ENCODE measurements around the gene DOCK9.

DOCK9 gene

DNA sequence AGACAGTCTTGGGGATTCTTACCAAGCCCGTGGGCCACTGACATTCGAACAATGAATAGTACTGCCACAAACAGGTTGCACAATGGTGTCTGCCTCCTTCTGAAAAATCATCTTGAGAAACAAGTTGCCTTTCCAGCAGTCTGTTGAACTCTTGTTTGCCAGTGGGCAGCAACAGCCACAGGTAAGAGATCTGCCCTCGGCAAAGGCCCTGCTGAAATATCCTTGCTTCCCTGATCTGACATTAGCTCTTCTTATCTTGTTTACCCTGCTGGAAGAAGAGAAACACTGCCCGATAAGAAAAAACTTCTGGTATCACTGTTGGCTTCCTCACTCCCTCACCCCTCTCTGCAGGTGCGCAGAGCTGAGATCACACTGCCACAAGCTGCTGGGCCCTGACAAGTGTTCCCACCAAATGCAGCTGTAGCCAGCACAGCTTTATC is 2.0 kb downstream of the DOCK9 start:
- DNase-seq (ENCODE audit: low read depth in 2 of 2), result no peak

DNA sequence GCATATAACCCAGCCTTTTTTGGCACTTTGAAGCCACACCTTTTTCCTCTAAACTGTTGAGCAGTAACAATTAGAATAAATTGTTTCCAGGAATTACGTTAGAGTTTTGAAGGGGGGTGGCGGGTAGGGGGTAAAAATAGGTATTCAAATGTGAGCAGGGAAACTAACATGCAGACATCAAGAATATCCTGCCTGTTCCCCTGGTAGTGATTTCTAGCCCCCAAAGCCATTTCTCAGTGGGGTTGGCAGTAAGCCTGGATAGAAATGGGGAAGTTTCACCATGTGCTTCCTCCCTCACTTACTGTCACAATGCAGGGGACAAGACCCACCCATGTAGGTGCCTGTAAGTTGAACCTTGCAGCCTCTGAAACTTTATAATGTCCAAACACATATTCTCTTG is 3.8 kb downstream of the DOCK9 start:
- no peak for DNase-seq (ENCODE audit: low read depth in 2 of 2)

DNA sequence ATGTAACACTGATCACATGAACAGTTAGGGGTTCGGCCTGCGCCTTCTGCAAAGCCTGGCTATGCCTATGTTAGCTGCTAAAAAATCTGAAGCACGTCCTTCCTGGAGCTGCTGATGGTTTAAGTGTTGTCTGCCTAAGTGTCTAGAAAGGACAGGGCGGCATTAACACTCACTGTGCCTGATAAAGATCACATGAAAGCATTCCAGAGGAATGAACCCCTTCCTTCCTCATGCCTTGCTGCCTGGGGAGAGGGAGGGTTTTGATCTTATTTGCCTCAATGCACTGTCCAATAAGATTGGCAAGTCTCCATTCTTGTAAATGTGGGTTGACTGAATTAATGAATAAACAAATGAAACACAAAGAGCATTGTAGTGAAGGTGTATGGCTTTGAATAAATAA is 5.2 kb downstream of the DOCK9 start:
- DNase-seq (ENCODE audit: low read depth in 2 of 2), result no peak

DNA sequence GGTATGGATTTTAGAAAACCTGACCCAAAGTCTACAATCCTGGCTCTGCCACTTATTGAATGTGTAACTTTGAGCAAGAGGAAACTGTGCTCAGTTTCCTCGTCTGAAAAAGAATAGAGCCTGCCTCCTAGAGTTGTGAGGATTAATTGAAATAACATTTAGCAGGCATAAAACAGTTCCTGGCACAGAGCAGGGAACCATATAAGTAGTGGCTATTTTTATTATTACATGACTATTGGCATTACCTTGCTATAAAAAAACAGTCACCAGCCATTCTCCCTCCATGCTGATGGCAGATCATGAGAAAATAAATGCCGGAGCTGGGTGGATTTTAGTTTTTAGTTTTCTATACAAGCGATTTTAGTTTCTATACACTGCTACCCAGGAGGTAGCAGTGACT is 5.8 kb downstream of the DOCK9 start:
- DNase-seq (ENCODE audit: low read depth in 2 of 2), result no peak

DNA sequence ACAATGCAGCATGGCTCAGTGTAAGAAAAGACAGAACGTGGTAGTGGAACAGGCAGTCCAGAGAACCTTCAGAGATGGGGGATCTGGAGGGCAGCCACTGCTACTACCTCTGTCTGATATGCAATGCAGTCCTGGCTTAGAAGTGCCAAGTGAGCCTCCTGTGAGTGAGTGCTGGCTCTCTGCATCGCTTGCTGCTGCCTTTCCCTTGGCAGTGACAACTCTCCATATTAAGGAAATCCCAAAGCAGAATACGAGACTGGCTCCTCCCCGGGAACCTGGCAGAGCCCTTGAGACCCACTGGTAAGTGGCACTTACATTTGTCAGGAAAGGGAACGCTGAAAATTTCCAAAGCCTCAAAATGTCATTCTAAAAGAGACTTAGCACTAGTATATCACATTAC is 7.5 kb downstream of the DOCK9 start:
- no peak for DNase-seq (ENCODE audit: low read depth in 2 of 2)

DNA sequence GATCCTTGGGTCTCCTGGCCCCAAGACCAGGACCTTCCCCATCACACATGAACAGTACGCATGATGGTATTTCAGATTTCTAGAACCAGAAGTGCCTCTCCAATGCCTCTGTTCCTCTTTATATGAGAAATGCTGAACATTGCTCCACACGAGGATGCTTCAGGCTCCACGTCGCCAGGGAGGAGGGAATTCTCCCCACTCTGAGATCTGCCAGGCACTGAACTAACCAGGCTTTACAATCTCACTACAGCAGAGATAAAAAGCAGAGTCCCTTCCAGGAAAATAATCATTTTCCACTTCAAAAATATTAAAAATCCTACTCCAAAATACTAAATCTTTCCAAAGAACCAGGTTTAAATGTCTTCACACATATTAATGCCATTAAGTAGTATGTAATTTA is 10.4 kb downstream of the DOCK9 start:
- no peak for DNase-seq (ENCODE audit: low read depth in 2 of 2)

DNA sequence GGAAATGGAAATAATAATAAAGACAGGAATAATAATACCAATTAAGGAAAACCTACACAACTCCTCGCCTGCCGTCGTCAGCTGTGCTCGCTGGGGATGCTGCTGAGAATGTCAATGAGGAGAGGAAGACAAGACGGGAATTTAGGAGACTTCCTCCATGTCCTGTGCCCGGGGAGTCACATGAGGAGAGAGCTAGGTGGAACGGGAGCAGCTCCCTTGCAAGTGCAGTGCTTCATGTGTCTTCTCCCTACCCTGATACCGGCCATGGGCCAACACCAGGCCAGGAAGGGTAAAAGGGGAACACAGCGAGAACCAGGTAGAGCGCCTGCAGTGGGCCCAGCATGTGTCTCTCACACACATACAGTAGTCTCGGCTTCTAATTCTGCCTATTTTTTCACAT is 11.8 kb downstream of the DOCK9 start:
- DNase-seq (ENCODE audit: low read depth in 2 of 2), result no peak

DNA sequence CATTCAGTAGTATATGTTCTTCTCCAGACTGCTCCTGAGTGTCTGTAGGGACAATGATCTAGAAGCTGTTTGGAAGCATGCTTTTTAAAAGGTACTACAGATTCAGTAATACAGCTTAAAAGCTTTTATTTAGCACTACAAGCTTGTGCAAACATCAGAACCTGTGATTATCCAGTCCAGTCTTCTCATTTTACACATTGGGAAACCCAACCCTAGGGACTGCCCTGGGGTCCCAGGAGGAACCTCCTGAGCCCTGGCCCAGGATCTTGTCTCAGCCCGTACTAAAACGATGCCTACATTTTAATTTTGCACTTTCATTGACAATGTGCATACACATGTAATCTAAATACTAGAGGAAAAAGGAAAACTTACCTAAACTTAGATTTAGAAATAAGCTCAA is 12.5 kb downstream of the DOCK9 start:
- no peak for DNase-seq (ENCODE audit: low read depth in 2 of 2)

DNA sequence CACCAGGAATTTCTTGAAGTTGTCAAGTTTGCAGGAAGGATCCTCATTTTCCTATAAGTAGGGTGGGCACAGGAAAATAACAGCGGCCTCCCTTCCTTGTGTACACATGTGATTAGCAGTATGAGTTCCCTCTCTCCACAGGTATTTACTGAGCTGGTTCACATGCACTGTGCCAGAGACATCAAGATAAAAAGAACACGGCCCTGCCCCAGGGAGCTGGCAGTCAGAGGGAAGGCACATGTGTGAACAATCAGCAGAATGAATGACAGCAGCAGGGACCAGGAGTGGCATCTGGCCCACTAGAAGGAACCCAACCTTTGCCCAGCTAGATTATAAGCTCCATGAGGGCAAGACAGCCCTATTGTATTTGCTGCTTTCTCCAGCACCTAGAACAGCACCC is 13.9 kb downstream of the DOCK9 start:
- DNase-seq (ENCODE audit: low read depth in 2 of 2), result no peak

DNA sequence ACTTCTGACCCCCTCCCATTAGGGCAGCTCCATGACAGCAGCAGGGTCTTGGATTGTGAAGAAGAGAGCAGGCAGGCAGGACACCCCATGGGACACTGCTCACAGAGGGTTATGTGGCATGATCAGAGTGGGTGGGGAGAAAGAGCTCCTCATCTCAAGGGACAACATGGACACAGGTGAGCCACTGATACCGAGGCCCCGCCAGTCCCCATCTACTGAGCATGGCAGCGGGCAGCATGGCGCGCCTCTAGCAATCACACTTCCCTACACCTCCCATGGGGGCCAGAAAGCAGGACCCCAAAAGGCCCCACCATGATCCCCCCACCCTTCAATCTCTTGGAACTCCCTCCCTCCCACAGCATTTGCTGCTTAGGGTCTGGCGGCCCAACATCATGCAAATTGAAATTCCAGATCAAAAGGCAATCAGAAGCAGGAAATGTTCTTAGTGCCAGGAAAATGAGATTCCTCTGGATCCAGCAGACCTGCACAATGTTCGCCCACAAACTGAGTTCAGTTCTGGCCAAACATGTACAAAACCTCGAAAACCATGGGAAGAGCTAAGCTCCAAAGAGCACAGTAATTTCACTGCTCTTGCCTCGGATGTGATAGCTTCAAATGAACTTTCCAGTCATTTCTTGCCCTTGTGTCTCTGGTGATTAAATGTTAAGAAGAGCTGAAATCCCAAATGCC is 14.8 kb downstream of the DOCK9 start:
- no peak for DNase-seq (ENCODE audit: low read depth in 2 of 2)

DNA sequence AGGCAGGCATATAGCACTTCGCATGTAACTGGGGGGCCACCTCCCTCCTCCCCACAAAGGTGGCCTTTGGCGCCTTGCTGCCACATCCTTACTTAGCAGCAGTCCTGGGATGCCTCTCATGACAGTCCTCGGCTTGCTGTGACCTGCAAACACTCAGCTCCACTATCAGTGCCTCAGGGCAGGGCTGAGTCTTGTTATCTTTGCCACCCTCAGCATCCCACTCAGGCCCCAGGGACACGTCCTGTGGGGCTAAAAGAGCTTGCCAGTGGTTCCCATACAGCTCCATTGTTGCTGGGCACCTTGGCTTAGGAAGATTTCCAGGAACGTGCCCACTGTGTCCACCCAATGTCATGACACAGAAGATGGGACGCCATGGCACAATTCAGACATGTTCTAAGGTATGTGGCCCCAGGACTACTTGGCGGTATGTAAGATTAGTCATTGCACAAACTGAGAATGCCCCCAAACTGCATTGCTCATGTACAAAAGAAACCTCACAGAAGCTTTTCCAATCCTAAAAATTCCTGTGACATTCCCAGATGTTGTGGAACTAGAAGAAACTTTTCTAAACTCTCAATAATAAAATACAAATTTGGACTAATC is 16.3 kb downstream of the DOCK9 start:
- DNase-seq (ENCODE audit: low read depth in 2 of 2), result no peak

DNA sequence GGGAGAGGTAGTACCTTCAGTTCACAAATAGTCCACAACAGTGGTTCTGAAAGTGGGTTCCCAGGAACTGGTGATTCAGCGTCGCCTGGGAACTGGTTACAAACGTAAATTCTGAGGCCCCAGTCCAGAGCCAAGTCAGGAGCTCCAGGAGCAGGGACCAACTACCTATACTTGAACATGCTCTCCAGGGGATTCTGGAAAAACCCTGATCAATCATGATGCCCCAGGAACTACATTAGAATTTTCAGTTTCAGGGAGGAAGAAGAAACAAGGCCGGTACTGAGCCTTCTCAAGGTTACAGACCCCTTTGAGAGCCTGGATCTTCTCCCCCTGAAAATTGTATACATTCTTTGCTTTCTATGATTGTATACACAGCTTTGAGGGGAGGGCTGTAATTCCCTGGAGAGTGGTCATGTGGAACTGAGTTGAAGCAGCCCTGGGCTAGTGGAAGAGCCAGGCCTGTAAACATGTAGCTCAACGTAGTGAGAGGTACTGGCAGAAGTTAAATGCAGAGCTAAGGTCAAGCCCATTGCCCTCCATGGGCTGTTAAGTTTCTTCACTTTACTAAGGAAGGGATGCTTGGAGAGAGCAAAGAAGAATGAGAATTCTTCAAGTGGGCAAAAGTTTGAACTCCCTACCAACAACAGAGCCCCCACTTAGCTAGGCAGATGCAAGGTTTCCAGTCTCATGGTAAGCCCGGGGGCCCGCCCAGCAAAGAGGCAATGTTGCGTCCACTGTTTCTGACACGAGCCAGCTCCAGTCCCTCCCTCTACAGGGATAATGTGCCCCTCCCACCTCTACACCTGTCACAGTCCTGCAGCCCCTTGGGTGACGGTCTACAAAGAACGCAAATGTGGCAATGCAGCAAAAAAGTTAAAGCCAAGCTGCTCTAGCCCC is 17.0 kb downstream of the DOCK9 start:
- DNase-seq (ENCODE audit: low read depth in 2 of 2), result no peak

DNA sequence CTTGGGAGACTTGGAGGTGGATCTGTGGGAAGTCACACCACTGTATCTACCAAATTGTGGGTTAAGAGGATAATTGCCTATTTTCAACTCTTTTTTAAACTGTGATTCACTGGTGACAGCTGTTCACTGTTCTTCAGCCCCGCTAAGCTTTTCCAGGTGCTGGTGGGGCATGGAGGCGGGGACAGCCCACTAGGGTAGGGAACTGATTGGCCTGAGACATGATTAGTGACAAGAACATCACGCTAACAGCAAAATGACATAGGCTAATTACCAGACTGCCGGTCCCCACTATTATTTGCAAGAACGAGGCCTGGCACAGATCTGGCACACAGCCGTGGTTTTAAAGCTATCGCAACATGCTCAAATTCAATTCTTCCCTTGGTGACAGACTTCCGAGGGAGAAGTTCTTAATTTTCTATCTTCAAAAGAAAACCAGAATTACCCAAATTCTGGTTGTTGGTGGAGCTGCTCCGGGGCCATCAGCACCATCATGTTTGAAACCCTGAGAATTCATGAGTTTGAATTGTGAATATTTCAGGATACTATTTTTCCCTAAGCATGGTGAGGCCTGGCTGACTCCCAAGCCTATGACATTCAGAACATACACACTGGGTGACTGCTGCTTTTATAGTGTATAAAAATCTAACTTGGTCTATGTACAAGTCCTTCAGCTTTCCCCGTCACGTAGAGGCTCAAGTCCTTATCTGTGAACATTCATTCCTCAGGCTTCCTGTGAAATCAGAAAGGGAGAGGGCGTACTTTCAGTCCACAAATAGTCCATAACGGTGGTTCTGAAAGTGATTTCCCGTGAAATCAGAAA is 17.9 kb downstream of the DOCK9 start:
- no peak for DNase-seq (ENCODE audit: low read depth in 2 of 2)

DNA sequence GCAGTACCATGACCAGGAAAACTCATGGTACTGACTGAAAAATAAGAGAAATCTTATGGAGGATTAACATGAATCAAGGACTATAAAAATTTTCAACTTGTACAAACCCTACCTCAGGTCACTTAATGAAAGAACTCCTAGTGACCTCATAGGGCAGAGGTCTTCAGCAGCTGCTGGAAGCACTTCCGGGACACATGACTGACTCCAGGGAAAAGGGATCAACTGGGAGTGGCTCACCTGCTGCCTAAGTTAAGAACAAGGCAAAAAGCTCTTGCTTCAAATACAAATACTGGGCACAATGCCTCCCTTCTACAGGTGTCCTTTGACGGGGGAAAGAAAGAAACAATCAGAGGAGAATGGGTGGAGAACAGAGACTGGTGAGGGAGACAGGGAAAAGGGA is 18.6 kb downstream of the DOCK9 start:
- DNase-seq (ENCODE audit: low read depth in 2 of 2), result no peak

DNA sequence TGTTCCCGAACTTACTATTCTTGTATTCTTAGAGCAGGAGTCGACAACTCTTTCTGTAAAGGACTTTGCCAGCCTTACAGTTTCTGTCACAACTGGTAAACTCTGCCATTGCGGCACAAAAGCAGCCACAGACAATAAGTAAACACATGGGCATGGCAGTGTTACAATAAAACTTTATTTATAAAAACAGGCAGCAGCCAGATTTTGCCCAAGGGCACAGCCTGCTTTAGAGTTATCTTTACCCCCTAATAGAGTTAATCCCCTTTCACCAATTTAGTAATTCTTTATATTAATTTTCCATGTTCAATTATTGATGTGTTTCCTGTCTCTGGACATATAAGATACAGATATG is 19.4 kb downstream of the DOCK9 start:
- DNase-seq (ENCODE audit: low read depth in 2 of 2), result no peak

DNA sequence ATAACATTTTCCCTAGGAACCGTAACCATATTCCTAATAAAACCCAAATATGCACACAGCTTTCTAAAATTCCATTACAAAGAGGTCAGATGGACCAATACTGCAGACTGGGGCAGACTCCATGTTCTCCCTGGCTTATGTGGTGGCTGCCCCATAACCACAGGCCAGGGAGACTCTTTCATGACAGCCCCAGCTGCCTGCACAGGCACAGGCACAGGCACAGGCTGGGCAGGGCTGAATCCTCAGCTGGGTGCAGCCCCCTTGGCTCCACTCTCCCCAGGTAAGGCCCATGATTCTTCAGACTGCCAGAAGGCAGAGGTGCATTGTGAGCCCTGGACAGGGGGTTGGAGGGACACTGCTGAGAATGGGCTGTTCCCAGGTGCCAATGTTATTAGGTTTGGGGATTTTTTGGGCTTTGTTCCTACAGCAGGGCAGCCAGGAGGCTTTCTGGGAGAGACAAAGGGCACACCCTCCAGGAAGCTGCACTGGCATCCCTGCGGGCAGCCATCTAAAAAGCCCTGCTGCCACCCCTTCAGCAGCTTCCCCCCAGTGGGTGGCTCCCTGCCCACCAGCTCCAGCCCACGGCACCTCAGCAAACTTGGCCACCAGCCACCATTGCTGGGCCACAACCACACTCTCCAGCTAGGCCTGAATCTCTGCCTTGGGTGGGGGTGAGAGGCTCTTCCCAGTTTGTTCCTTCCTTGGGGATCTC is 20.0 kb downstream of the DOCK9 start:
- no peak for DNase-seq (ENCODE audit: low read depth in 2 of 2)

DNA sequence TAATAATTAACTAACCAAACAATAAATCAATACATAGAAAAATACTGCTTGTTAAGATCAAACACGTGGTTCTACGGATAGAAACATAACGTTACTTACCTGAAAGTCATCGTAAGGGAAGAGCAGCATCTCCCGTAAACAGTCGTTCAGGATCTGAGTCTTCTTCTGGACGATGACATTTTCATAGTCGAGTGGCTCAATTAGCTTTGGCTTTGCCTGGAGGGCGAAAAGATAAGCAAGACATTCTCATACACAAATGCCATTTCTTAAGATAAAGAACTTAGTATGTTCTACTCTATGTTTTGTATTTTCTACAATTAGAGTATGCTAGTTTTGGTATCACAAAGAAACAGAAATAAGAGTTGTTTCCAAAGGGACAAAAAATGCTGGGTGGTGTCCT is 22.5 kb downstream of the DOCK9 start:
- DNase-seq (ENCODE audit: low read depth in 2 of 2), result no peak

DNA sequence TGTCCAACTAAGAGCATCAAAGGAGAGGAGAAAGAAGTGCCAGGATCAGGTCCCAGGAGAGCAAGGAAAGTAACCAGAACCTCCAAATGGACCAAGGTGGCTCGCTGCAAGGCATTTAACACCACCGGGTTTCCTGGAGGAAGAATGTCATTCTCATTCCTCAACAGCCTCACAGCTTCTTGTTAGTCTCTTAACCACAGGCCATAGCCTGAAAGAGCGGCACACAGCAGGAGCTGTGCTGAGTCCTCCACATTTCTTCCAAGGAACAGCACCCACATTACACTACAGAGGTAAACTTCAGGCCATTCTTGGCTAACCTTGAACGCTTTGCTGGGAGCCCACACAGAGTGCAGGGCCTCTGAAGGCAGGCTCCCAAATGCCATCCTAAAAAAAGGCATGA is 23.6 kb downstream of the DOCK9 start:
- no peak for DNase-seq (ENCODE audit: low read depth in 2 of 2)

DNA sequence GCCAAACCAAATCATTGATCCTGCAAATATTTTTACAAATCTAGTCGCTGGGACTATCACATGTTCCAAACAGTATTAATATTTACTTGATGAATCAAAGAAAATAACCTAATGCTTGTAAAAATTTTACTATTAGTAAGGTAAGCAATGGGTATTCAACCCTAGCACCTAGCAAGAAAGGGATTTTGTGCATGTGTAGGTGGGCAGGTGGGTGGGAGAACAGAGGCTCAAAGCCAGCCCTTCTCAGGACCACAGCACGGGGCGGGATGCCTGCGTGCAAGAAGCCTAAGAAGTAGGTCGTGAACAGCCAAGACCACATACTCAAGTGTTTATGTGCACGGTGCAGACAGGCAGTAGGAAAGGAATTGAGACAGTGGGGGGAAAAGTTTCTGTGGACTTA is 26.6 kb downstream of the DOCK9 start:
- no peak for DNase-seq (ENCODE audit: low read depth in 2 of 2)

DNA sequence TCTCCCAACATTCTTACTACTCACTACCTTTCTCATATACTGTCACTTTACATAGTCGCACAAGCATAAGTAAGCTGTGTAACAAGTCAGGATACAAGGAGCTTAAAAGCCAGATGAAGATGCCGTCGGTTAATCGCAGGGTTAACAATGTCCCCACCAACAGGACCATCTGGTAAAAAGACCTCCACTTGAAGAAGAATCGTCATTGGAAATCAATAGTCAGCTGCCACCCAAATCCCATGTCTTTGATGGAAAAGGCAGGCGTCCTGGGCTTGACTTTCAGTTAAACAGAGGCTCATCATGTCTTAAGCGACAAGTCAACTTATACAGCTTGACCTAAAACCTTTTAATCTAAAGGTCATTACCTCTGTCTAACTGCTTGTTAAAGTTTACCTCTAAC is 27.2 kb downstream of the DOCK9 start:
- DNase-seq (ENCODE audit: low read depth in 2 of 2), result no peak

DNA sequence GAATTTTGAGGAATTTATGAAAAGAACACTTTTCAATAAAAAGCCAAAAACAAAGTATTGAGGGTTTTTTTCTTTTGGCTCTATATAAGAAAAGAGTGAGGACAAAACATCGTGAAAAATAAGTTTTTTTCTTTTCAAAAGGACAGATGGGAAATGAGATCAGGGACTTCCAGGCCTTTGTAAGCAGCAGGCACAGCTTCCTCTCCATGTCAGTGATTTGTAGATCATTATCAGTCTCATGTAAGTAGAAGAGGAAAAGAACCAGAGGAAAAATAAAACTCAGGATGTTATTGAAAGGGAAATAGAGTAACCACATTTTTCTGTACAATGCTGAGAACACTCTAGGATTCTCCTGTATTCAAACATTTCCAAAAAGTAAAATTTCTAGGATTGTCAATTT is 29.9 kb downstream of the DOCK9 start:
- DNase-seq (ENCODE audit: low read depth in 2 of 2), result no peak
